GM12873 (cell line): ENCODE results near the gene TENT5C.

ENCODE experiments used
- TF ChIP-seq, protein P1 (sequence below): IDR thresholded peaks from 2 replicates; pipeline ENCODE4 v1.5.1; 2012; ENCODE audit warnings: low read depth, mild to moderate bottlenecking, moderate library complexity, low read length, control low read depth; ENCODE audit not compliant: insufficient read depth; ENCODE audit errors: missing control alignments

TENT5C gene

DNA sequence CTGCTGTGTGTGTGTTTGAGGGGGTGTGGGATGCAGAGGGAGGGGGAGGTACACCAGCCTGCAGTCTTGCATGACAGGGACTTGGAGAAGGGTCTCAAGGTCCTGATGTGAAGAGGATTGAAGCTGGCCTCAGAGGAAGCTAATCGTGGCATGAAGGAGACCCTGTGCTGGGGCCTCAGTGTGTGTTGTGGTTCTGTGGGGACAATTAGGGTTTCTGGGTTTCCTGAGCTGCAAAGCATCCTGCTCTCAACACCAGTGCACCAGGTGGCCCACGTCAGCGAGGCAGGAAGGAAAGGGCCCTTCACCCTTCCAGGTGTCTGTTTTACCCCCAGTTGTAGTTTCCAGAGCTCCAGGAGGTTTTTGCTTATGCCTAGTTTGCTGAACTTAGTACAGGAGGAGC, 52.8 kb downstream of the TENT5C start:
- TF ChIP-seq, protein P1, sequence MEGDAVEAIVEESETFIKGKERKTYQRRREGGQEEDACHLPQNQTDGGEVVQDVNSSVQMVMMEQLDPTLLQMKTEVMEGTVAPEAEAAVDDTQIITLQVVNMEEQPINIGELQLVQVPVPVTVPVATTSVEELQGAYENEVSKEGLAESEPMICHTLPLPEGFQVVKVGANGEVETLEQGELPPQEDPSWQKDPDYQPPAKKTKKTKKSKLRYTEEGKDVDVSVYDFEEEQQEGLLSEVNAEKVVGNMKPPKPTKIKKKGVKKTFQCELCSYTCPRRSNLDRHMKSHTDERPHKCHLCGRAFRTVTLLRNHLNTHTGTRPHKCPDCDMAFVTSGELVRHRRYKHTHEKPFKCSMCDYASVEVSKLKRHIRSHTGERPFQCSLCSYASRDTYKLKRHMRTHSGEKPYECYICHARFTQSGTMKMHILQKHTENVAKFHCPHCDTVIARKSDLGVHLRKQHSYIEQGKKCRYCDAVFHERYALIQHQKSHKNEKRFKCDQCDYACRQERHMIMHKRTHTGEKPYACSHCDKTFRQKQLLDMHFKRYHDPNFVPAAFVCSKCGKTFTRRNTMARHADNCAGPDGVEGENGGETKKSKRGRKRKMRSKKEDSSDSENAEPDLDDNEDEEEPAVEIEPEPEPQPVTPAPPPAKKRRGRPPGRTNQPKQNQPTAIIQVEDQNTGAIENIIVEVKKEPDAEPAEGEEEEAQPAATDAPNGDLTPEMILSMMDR: no peak

DNA sequence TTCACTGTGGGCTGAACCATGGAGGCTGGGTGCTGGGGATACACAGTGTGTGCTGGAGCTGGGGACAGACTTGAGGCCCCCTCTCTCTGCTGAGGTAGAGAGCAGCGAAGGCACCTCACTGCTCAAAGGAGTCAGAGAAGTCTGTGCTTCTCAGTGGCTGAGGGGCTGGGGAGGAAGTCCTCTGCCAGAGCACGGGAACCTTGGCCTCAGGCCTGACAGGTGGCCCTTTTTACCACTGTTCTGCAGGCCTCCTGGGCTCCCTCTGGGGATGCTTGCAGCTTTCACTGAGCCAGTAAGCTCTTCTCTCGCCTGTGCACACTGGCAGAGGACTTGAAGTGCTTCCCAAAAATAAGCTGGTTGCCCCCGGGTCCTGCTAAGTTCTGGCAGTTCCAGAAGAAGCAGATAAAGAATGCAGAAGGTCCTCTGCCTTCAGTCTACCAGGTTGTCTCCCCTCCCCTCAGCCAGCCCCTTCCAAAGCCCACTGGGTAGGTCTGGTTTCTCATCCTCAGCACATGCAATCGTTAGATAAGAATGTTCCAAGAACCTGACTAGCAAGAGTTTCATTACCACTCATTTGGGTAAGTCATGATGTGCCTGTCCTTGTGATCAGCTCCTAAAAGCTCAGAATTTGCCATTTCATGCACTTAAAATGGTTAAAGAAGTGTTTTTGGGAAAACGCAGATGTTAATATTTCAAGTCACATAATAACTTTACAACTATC, 53.9 kb downstream of the TENT5C start:
- TF ChIP-seq, protein P1: no peak

DNA sequence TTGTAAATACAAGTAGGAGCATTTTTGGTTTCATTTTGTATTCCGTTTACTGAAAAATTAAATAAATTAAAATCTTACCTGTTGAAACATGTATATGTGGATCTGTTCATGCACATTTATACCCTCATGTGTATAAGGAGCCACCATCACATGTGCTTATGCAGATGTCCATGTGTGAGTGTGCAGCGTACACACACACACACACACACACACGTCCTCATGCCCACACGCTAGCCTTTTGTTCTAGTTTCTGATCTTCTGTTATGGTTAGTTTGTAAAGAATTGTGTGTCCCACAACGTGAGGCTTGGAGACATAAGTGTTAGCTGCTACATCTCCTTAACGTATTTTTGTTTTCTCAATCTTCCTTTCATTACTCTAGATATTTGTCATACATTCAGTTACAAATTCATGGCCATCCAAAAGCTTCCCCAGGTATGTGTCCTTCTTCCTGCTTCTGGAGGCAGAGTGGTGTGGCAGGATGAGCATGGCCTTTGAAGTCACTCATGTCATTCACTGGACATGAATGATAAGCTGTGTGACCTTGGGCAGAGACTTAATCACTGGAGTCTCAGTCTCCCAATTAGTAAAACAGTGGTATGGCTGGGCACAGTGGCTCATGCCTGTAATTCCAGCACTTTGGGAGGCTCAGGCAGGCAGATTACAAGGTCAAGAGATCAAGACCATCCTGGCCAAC, 54.6 kb downstream of the TENT5C start:
- TF ChIP-seq, protein P1: no peak

DNA sequence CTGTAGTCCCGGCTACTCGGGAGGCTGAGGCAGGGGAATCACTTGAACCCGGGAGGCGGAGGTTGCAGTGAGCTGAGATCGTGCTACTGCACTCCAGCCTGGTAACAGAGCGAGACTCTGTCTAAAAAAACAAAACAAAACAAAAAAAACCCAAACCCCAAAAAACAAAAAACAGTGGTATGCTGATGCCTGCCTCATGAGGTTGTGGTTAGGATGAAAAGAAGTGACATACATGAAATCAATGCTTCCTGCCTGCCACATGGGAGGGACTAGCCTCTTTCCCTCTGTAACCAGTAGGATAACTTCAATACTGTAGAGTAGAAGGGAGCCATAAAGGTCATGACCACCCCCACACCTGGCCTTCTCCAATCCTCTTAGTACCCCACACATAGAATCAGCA, 55.2 kb downstream of the TENT5C start:
- TF ChIP-seq, protein P1: no peak

DNA sequence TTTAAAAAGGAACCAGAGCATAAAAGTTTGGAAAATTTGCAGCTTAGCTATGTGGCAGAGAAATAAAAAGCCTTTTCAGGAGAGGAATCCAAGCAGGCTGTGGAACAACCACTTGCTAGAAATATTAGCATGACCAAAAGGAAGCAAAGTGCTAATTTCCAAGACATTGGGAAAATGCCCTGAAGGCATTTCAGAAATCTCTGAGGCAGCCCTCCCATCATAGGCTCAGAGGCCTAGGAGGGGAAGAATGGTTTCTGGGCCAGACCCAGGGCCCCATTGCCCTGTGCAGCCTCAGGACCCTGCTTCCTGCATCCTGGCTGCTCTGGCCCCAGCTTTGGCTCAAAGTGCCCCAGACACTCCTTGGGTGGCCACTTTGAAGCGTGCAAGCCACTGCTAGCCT, 56.8 kb downstream of the TENT5C start:
- TF ChIP-seq, protein P1: no peak

DNA sequence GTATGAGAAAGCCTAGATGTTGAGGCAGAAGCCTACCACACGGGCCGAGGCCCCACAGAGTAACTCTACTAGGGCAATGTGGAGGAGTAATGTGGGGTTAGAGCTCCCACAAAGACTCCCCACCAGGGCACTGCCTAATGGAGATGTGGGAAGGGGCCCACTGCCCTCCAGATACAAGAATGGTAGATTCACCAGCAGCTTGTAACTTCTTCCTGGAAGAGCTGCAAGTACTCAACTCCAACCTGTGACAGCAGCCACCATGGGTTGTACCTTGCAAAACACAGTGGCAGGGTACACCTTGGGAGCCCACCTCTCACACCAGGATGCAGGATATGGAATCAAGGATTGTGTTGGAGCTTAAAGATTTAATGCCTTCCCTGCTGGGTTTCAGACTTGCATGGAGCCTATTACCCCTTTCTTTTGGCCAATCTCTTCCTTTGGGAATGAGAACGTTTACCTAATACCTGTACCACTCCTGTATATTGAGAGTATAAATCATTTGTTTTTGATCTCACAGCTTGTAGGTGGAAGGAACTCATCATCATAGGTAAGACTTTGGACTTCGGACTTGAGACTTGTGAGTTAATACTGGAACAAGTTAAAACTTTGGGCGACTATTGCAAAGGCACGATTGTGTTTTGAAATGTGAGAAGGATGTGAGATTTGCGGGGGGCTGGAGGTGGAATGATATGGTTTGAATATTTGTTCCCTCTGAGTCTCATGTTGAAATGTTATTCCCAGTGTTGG, 57.5 kb downstream of the TENT5C start:
- TF ChIP-seq, protein P1: no peak

DNA sequence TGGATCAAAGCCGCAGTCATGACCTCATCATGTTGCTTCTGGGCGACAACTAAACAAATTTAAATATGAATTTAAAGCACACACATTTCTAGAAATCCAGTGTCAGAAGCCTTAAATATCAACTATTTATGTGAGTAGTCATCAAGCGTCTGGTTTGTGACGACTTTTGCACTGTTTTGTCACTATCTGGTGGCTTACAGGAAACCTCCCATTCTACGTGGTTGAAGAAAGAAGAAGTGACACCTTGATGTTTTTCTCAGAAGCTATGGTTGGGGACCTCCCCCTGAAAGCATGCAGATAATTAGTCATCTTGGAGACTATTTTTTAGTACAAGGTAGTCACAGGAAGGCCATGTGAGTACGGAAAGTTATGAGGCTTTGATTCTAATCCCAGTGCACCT, 58.5 kb downstream of the TENT5C start:
- TF ChIP-seq, protein P1: no peak
